C1 segment of cervical spinal cord (tissue), 14 donors: ENCODE data around the gene SRPK2.
"Not testable (repeated sequence)": the region's sequence is repeated elsewhere in the genome, so short reads cannot be mapped to it uniquely, and the experiment has no call there.

Source experiments
- DNase-seq, 14 donors: peaks; one replicate each; lab custom pipeline; 2025; lab: John Stamatoyannopoulos, UW

Gene SRPK2

DNA sequence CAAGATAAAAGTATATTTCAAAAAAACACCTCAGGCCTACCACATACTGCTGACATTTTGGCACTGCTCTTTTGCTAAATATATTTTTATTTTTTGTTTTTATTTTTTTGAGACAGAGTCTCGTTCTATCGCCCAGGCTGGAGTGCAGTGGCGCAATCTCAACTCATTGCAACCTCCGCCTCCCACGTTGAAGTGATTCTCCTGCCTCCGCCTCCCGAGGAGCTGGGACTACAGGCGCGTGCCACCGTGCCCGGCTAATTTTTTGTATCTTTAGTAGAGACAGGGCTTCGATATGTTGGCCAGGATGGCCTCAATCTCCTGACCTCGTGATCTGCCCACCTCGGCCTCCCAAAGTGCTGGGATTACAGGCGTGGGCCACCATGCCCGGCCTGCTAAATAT, 193.8 kb downstream of the SRPK2 start:
- DNase-seq, result not testable (repeated sequence)

DNA sequence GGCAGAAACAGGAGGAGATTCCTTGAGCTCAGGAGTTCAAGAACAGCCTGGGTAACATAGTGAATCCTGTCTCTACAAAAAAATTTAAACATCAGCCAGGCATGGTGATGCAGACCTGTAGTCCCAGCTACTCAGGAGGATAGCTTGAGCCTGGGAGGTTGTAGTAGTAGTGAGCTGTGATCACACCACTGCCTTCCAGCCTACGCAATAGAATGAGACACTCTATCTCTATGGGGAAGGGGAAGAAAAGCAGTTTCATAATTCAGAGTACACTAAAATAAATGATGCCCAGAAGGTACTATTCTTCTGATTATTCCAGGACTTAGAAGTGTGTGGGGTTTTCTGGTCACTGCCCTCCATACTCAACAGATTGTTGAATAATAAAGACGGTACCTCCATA, 197.4 kb downstream of the SRPK2 start:
- no peak for DNase-seq

DNA sequence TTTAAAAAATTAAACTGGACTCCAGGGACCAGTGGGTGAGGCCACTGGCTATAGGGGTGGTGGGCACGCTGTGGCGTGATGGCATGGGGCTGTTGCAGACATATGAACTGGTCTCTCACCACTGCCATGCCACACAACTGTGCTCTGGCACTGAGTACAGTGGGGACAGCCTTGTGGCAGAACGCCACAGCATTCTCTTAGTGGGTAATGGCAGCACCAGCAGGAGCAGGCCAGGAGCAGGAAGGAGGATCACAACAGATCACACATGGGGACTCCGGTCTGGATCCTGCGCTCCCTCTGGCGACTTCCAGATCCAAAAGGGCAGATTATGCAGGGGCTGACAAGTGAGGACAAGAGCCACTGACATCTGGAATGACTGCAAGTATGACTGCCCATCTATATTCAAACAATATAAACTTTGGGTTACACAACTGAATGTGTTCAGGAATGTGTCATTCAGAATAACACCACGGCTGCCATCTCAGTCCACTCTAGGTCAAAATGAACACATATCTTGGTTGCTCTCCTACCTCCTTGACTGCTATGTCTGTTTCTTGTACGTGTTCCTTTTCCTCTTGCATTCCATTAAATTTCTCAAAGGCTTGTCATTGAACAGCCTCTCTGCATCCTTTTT, 198.7 kb downstream of the SRPK2 start:
- no peak for DNase-seq

DNA sequence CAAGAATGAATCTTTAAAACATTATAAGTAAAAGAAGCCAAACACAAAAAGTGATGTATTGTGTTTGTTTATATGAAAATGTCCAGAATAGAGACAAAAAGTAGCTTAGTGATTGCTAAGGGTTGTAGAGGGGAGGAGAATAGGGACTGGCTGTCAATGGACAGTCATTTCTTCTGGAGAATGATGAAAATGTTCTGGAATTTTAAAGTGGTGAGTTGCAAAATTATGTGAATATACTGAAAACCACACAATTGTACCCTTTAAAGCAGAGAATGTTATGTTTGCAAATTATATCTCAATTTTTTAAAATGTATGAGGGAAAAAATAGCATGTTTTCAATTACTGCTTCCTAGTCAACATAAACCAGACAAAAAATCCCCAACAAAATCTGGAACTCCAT, 200.5 kb downstream of the SRPK2 start:
- DNase-seq, result no peak

DNA sequence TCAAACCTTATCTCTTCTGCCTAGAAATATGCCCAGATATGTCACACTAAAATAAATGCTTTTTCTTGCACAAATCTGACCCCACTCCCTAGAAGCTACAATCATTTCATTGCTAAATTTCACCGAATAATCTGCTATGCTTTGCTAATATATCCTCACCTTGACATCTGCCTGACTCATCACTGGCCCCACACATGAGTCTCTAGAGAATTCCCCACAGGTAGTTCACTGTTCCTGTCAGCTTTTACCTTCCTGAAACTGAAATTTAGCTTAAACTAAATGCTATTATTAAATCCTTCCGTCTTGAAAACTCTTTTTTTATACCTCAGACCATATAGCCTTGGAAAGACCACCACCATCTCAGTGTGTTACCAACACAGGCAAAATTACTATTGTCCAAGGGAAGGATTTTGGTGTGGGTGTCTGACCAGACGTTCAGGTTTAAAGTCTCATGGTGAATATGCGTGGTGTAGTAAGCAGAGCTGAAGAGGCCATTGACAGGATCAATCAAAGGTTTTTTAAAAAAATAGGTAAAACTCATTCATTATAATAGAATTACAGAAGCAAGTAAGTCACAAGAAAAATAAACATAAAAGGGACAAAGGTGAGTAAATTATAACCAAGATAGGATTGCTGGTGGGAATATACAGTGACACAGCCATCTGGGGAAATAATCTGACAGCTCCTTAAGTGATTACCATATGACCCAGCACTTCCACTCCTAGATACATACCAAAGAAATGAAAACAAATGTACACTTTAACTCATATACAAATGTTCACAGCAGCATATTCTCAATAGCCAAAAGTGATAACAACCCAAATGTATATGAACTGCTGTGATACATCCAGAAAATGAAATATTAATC, 201.2 kb downstream of the SRPK2 start:
- DNase-seq, result no peak

DNA sequence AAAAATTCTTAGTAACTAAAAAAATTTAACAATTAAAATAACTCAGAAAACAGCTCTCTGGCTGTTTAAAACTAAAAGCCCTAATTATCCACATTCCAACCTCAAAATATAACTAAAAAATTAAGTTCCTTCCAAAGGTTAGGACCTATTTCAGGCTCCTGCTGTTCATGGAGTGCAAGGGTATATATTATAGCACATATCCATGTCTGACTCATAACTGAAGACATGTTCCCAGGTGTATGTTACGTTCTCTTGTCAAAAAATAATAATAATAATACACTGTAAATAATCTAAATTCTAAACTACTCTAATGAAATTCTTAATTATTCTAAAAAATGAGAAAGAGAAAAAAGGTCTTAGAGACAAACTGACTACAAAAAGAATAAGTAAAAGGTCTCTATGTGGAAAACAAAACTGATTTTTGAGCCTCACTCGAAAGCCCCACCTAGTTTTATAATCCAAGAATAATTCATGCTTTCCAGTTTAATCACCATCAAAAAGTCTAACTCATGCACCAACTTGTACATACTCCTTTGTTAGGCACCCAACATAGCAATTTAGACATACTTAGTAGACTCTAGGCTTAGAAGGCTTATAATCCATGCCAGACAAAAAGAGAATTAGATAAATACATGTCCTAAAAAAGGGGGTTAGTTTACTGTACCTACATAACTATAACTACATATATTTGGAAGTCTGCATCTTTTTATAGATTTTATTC, 203.3 kb downstream of the SRPK2 start:
- DNase-seq, result no peak

DNA sequence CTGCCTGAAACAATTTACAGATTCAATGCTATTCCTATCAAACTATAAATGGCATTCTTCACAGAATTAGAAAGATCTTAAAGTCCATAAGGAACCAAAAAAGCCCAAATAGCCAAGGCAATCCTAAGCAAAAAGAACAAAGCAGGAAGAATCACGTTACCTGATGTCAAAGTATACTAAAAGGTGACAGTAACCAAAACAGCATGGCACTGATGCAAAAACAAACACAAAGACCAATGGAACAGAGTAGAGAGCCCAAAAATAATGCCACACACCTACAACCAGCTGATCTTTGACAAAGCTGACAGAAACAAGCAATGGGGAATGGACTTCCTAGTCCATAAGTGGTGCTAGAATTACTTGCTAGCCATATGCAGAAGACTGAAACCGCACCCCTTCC, 208.7 kb downstream of the SRPK2 start:
- no peak for DNase-seq

DNA sequence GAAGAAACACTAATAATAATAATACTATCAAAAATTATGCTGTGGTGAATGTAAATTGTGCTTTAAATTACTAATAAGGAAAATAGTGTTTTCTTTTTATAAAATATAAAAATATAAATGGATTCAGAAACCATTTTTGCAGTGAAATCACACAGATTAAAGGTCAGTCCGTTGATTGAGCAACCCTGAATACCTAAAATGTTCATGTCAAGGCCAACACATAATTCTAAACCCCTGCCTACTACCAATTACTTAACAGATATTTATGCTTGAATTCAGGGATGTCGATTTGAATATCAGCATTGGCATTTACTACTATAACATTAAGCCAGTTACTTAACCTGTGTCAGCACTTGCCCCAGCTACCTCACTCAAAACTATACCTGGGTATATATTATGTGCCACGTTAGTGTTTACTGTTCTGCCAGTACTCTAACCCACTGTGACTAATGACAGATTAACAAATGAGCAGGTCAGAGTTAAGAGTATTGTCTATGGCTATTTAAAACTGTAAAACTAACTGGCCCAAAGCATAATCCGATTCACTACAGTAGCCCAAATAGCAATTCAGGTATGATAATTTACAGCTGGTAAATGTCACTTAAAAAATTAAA, 209.7 kb downstream of the SRPK2 start:
- DNase-seq, result no peak

DNA sequence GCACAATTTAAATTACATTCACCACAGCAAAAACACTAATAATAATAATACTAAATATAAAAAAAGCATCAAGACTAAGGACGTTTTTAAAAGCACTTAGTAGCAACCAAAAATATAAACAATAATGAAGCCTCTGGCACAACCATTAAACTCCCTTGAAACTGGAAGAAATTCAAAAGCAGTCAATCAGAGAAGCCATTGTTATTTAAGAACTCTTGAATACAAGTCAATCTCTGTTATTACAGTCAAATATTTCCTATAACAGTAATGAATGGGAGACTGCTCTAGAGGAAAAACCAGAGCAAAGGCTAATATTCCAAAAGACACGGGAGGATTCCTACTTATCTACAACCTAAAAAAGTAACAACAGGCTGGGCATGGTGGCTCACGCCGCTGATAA, 210.5 kb downstream of the SRPK2 start:
- DNase-seq, result no peak

DNA sequence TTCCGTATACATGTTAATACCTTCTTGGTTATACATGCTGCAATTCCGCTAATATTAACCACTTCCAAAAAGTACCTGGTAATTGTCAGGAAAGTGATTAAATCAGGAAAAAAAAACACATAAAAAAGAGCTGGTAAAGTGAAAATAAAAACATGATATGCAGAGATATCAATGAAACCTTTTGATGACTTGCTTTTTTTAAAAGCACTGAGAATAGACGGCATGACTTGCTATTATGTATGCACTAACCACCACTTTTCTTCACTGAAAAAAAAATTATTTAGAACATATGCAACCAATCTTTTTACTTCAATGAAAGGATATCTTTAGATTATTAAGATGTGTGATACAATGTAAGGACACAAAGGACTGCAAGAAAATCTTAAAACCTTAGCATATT, 211.7 kb downstream of the SRPK2 start:
- DNase-seq, result no peak

DNA sequence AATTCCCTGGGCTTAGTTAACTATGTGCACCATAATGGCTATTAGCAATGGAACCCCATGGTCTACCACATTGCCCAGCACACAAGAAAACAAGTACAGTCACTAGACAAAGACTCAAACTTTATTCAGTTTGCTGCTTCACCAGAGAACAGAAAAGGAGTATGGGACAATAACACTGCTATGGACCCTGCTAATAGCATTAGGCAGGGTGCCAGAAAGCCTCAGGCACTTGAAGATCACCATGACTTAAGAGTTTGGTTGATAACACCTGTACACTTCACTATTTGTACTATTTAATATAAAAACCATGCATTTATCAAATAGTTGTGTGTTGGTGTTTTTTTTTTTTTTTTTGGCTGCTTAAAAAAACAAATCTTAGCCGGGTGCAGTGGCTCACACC, 215.1 kb downstream of the SRPK2 start:
- no peak for DNase-seq

DNA sequence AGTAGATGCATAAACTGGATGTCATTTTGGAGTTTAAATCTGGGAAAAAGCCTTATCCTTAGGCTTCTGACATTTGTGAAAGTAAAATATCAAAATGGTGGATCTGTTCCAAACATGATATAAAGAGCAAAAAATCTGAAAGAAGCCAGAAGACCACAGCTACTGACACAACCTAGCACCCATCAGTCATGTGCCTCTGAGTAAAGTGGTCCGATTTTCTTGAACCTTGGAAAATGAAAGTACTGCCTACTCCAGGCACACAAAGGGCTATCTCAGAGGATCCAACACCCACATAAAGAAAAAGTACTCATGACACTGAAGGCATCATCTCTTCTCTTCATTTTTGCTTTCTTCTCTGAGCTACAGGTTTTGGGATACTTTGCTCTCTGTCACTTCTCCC, 224.0 kb downstream of the SRPK2 start:
- DNase-seq, result no peak

DNA sequence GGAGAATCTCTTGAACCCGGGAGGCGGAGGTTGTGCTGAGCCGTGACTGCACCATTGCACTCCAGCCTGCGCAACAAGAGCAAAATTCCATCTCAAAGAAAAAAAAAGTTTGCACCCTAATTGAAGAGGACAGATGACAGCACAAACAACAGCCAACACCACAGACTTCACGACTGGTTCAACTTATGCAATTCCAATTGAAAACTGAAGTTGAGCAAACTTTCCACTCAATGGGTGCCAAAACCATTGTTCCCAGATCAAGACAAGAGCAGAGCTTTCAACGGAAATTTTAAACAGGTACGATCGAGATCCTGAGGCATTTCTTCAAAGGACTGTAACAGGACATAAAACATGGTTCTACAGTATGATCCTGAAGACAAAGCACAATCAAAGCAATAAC, 225.0 kb downstream of the SRPK2 start:
- DNase-seq, result no peak

DNA sequence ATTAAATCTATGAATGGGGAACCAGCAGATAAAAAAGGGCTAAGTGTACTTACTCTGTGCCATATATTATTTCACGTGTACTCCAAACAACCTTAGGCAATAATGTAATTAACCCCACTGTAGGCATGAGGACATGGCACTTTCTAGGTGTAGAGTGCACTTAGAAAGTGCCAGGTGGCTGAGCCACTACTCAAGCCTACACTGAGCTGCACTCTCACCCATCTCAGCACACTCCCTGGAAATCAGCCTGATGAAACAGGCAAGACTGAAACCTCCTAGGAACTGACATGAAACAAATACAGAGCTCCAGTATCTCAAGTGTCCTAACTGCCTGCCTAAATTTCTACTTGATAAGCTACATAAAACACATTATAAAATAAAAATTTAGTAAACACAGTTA, 227.4 kb downstream of the SRPK2 start:
- no peak for DNase-seq

DNA sequence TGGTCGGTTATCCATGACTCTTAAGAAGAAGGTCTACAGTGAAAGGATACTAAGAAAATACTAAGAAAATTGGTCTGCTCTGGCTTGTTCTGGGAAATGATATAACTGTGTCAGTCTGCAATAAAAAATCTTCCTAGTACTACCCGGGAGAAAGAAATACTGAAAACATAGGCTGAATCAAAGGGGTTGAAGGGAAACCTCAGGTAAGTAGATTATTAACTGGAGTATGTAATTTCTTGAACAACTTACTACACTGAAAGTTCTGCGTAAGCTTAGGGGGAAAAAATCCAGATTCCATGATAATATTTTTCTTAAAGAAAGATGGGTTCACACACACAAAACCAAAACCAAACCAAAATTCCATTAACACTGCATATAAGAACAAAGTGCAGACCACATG, 231.4 kb downstream of the SRPK2 start:
- no peak for DNase-seq

DNA sequence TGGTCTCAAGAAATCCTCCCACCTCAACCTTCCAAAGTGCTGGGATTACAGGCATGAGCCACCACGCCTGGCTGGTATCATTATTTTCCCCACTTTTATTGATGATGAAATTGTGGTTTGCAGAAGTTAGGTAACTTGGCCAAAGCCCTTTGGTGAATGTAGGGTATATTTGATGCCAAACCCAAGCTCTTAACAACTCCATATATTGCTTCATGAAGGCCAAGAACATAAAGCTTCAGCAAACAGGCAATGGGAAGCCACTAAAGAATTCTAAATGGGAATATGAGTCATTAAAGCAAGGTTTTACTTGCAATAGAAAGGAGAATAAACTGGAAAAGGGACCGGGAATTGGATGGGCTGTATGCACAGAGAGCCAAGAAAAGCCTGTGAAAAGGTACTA, 232.0 kb downstream of the SRPK2 start:
- no peak for DNase-seq

DNA sequence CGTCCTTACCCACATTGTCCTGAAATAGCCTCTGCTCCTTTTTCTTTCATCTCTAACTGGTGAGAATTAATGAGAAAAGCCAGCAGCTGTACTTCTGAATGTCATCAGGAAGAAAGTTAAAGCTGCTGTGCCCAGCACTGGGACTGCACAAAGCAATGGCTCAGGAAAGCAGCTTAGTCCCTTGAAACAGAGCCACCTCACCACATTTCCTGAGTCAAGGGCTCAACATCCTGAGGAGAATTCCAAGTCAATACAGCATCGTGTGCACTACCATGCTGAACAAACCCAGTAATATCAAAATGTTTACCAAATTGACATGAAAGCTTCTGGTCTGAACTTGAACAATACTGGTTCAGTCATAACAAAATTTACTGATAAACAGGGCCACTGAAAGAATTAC, 234.6 kb downstream of the SRPK2 start:
- no peak for DNase-seq

DNA sequence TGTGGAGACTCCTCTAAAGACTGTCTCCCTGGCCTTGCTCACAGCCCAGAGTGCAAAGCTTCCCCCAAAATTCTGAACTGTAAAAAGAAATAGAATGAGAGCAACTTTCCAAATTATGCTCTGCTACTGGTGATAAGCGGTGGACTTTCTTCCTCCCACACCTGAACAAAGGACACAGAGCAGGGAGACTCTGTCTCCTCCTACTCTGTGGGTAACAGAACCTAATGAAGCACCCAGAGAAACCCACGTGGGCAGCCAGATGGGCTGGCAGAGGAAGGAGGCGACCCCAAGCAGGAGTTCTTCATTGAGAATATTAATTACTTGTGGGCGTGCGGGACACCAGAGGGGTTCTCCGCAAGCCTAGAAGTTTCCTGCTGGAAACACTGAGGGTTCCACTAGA, 235.2 kb downstream of the SRPK2 start:
- DNase-seq, result no peak

DNA sequence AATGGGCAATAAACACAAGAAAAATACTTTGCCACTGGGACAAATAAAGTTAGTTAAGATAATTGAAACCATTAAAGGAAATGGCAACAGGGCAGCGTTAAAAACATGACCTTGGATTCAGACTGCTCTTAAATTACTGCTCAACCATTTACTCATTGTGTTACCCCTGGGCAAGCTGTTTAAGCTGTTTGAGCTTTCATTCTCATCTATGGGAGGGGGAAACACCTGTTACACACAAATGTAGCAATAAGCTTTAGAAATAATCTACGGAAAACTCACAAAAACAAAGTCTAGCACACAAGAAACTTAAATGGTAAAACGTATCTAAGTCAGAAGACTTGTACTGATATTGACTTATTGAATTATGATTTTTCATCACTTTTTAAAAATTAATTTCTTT, 237.6 kb downstream of the SRPK2 start:
- no peak for DNase-seq

DNA sequence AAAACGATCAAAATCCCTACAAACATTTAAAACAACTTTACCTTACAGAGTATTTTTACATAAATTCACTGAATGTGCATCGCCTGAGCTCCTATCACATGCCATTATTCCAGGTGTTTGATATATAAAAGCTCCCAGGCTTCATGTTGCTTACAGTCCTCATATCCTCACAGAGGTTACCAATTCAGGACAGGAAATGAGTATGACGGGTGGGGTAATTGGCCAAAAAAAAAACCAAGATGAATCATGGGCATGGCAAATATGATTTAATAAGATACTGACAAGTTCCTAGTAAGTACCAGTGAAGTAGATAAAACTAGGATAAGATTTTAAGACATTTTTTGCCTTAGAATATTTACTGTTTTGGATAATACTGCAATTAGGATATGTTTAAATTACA, 238.9 kb downstream of the SRPK2 start:
- no peak for DNase-seq

DNA sequence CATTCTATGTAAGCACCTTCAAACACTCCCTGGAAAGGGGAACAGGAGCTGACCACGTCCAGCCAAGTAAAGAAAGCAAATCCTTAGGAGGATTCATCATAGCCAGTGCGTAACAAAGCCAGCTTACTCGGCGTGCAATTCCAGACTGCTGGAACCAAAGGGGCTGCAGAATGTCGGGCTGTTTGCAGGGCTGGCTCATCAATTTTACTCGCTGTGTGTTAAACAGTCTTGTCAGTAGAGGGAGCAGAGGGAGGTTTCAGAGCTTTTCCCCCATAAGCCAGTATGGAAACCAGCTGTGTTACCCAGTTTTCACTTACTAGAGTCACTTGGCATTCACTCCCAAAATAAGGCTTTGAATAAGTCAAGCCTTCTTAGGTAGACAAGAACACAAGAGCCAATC, 247.7 kb downstream of the SRPK2 start:
- no peak for DNase-seq

DNA sequence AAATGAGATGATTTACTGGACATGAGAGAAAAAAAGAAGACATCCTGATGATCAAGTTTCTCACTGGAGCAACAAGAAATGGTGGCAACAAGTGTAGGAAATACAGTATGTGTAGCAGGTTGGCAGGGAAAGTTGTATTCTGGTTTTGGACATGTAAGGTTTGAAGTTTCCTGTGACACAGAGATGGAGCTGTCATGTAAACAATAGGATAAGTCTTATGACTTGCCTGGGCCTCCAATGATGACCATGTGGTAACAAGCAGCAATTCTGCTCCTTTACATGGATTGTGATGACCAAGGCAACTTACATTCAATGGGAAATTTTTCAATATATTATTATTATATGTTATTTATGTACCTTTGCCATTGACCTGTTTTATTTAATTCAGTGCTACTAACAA, 249.3 kb downstream of the SRPK2 start:
- no peak for DNase-seq
